HG03520 (cell line): ENCODE results near the gene CDS2.

Experiments
- ATAC-seq: cut with Tn5 transposase; IDR thresholded peaks from one replicate; pipeline ENCODE4 v1.9.1; 2021; ENCODE audit warnings: mild to moderate bottlenecking, moderate library complexity; ENCODE audit not compliant: unreplicated experiment

CDS2 gene

DNA sequence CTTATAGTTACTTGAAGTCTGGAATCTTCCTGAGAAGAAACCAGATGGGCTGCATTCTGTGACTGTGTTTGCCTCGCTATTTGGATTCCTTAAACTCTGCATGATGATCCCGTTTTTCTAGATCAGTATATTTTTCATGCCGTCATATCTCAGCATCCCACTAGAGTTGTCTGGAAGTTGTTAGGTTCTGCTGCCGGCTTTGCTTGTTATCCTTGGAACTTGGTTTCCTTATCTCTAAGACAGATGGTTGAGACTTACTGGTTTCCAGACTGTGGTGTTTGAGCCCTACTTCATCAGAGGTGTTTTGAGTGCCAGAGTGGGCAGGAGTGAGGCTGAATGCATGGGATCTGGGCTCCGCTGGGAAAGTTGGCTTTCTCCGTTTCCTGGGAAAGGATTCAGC is 50.3 kb downstream of the CDS2 start:
- ATAC-seq = no peak

DNA sequence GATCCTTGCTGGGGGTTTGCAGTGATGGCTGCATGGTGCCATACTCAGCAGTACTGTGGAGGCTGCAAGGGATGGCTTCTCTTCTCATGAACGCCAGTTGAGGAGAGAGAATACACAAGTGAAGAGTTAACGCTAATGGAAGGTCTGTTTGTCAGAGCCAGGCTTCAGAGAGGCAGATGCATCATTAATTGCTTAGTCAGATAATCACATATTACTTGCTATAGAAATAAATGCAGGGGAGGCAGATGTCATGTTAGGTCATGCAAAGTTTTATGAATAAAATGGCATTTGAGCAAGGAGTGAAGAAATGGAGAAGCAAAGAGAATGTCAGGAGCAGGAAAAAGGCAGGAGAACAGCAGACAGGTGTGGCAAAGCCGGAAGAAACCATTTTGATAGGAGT is 51.2 kb downstream of the CDS2 start:
- ATAC-seq = no peak

DNA sequence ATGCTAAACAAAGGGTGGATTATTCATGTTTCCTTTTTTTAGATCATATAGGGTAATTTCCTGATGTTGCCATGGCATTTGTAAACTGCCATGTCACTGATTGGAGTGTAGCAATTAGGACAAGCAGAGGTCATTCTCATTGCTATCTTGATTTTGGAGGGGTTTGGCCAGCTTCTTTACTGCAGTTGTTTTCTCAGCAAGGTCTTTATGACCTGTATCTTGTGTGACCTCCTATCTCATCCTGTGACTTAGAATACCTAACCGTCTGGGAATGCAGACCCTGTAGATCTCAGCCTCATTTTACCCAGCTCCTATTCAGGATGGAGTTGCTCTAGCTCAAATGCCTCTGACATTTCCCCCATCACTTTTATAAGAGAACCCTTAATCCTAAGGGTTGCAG is 53.6 kb downstream of the CDS2 start:
- no peak for ATAC-seq

DNA sequence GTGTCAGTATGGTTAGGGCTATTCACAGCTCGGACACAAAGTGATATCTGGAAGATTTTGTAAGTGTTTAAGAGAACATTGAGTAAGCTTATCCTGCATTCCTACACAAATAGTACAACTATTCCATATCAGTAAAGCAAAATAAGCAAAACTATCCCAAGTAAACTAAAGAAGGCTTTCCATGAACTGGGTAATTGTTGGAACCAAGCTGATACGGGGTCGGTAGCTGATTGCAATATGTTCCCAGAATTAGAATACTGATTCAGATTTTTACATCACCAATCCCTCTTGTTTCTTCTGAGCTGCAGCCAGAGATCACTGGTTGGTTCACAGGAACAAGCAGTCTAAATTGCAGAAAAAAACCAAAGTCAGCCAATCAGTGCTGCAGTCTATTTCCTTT is 54.1 kb downstream of the CDS2 start:
- ATAC-seq = no peak

DNA sequence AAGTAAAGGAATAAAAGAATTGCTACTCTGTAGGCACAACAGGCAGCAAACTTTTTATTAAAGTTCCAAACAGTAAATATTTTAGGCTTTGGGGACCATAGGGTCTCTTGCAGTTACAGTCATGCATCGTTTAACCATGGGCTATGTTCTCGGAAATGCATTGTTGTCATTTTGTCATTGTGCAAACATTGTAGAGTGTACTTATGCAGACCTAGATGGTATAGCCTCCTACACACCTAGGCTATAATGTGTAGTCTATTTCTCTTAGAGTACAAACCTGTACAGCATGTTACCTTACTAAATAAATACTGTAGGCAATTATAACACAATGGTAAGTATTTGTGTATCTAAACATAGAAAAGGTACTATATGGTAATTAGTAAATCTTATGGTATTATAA is 54.7 kb downstream of the CDS2 start:
- ATAC-seq = no peak

DNA sequence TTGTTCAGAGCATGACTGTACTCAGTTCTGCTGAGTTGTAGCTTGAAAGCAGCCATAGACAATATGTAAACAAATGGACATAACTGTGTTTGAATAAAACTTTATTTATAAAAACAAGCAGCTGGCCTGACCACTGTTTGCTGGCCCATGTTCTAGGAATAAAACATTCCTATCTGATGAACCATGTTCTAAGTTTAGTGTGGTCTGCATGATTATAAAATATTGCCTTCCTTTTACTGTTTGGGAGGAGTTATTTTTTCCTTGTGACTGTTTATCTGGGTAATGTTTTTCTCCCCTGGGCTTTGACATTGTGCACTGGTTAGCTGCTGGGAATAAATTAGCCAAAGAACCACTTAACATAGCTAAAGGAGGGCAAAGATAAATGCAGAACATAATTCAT is 55.1 kb downstream of the CDS2 start:
- no peak for ATAC-seq

DNA sequence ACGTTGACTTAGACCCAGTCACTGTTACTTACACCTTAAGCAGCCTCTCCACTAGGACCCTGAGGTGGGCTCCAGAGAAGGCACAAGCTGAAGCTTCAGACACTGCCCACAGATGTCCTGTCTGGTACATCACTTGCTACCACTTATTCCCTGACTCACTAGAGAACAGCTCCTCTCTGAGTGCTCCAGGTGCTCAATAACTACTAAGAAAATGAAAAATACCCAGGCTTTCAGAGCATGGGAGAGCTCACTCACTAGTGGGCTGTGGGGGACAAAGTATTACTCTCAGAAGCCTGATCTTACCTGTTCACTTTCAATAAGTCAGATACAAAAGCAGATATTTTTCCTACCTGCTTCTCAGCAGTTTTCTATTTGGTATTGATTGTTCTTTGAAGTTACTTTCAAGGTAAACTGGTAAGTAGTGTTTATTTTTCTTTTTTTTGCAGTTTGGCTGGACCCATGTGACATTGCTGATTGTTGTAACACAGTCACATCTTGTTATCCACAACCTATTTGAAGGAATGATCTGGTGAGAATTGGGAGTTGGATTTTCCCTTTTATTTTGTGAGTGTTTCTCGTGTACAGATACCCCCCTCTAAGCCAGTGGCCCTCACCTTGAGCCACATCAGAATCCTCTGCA is 55.9 kb downstream of the CDS2 start:
- no peak for ATAC-seq

DNA sequence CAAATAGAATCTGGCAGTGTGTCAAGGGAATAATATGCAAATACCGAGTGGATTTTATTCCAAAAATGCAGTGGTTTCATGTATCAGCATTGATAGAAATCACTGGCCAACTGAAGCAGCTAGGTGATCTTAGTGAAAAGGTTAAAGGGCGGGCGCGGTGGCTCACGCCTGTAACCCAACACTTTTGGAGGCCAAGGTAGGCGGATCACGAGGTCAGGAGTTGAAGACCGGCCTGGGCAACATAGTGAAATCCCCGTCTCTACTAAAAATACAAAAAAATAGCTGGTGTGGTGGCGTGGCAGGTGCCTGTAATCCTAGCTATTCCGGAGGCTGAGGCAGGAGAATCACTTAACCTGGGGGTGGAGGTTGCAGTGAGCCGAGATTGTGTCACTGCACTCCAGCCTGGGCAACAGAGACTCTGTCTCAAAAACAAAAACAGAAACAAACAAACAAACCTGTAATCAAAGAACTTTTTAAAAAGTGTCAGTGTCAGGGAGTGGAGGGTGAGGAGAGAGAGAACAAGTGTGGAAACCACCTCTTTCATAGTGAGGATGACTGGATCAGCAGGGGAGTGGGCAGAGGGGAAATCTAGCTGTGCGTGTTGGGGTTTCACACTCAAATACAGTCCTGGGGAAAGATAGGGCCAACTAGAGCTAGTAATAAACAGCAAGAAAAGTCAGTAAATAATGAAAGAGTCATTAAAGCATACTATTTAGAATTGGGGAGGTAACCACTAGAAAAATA is 57.1 kb downstream of the CDS2 start:
- ATAC-seq = no peak

DNA sequence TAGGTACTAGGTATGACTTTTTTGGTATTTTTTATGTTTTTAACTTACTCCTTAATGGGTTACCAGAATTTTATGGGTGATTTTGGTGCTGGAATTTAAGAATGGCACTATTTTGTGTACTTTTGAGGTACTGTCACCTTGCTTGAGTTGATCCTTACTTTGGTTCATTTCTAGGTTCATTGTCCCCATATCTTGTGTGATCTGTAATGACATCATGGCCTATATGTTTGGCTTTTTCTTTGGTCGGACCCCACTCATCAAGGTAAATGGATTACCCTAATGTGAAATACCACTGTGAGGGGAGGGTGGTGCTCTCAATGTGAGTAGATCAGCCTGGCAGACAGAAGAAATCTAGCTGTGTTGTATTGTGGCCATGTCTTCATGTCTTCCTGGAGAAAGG is 57.9 kb downstream of the CDS2 start:
- no peak for ATAC-seq

DNA sequence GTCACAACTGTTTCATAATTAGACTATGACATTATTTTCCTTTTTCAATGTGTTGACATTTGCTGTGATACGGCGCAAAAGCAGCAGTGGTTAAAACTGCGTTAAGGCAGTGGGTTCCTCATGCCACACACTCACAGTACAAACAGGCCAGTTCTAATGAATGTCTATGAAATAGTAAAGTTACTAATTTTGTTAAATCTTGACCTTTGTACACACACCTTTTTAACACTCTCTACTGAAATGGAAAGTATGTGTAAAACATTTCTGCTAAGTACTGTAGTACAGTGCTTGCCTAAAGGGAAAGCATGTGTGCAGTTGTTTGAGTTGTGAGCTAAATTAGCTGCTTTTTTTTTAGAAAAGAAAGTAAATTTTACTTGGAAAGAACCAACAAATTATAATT is 60.3 kb downstream of the CDS2 start:
- no peak for ATAC-seq

DNA sequence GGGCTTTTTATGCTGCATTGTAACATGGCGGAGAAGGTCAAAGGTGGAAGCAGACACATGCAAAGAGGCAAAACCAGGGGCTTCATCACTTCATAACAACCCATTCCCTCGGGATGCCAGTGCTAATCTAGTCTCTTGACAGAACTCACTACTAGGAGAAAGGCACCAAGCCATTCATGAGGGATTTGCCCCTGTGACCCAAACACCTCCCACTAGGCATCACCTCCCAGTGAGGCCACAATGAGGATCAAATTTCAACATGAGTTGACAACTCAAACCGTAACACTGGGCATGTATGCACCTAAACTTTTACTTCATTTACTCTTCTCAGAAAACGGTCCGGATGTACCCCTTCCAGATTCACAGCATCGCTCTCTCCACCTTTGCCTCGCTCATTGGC is 61.9 kb downstream of the CDS2 start:
- no peak for ATAC-seq

DNA sequence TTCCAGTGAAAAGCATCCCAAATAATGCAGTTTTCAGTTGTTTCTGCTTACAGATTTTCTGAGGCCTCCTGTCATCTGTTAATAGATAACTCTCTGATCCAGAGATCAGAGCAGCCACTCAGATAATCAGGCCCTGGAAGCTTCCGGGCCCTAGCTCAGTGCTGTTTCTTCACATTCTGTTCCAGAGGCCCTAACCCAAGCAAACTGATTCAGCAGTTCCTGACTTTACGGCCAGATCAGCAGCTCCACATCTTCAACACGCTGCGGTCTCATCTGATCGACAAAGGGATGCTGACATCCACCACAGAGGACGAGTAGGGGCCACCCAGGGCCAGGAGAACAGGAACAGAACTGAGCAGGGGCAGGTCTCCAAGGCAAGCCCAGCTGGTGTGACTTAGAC is 63.1 kb downstream of the CDS2 start:
- no peak for ATAC-seq

DNA sequence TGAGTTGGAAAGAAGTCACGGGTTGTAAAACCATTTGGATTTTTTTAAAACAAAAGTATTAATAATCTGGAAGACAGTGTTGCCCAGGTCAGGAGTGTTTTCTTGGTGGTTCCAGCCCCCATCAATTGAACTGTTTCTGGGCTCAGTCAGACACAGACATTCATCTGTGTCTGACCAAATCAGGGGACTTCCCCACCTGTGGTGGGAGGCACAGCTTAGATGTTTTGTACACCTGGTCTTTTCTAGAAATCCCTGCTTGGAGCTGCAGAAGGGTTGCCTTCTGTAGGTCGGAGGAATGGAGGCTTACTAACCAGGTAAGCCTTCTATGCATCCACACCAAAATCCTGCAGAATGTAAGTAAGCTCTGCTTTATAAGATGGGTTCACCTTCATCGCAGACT is 63.6 kb downstream of the CDS2 start:
- no peak for ATAC-seq

DNA sequence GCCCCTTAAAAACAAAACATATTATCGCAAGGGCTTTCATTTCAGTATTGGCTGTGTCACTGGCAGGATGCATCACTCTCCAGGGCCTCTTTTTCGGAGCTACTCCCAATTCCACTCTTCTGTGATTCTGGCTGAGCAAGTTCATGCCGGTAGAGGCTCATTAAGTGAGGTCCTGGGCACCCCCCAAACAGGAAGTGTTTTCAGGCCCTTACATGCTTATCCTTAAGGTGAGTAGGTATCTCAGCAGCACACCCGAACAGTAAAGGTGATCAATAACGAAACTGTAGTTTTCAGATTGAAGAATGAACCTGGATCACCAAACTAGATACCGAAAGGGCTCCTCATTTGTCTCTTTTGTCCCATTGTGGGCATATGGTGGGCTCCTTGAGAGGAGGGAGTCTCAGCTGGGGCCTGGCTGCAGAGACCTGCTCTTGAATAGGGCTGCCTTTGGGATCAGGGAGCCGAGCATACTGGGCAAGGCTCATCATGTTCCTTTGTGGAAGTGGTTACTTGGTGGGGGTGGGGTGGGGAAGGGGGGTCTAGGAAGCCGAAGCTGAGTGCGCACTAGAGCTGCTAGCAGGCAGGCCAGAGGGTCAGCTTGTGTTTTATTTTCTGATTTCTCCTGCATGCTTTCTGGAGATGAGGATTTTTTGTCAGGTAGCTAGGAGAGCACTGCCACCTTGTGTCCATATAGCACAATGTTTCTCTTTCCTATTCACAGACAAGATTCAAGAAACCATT is 65.2 kb downstream of the CDS2 start:
- no peak for ATAC-seq

DNA sequence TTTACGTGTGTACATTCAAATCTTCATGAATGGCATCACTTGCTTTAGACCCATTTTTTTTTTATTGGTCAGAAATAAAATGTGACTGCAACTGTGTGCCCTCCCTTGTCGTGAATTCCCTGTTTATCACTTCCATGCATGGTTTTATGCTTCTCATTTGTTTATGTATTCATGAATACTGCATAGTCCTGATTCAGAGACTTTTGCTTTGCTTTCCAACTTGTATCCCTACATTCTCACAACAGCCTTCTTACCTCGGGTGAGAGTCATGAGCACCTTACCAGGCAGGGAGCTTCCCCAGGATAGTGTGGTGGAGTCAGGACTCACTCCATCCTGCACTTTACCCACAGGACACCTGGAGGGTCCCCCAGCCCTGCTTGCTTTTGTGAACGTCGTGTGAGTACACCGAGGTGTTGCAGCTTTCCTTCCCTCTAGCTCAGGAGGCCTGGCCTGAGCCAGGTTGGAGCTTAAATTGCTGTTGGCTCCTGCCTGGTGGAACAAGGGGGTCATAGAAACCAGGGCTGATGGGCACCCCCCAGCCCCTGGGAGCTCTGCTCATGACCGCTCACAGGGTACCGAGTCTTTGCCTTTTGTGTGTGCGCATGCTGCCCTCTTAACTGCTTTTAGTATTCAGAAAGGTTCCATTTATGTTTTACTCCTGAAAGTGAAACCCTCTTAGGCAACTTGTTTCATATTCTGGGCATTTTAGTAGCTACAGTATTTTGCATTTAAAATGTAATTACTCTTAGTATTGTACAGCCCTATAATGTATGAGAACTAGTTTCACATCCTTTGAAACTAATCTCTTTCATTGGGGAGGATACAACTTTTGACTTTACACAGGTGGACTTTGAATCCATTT is 66.0 kb downstream of the CDS2 start:
- no peak for ATAC-seq

DNA sequence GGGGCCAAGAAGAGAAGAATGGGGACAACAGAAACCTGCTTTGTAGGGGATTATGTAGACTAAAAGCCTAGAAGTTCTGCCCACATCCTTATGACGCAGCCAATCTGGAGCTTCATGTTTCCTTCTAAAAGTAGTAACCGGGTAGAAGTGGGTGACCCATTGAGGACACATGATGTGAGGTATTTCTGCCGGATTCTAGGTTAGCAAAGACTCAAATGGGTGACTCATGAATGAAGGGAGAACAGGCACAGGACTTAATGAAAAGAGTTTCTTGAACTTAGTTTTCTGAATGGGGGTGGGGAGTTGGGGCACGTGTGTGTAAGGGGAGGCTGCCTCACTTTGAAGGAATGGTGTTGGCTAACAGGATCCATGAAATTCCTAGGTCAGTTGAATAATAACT is 68.8 kb downstream of the CDS2 start:
- no peak for ATAC-seq

DNA sequence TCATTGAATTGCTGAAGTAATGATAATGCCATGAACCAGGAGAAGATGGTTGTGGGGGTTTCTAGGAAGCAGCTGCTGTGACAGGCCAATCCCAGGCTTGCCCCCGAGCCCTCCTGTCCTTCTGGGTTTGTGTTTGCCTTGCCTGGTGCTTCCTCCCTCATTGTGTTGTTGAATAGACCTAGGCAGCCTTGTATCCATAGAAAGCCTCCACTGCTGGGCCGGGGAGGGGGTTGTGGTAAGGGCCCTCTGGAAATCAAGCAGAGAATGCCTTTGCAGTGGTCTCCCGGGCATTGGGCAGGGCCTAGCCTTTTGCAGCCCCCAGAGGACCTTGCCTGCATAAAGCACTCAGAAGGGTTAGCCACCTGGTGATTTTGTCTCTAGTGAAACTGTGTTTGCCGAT is 69.3 kb downstream of the CDS2 start:
- no peak for ATAC-seq

DNA sequence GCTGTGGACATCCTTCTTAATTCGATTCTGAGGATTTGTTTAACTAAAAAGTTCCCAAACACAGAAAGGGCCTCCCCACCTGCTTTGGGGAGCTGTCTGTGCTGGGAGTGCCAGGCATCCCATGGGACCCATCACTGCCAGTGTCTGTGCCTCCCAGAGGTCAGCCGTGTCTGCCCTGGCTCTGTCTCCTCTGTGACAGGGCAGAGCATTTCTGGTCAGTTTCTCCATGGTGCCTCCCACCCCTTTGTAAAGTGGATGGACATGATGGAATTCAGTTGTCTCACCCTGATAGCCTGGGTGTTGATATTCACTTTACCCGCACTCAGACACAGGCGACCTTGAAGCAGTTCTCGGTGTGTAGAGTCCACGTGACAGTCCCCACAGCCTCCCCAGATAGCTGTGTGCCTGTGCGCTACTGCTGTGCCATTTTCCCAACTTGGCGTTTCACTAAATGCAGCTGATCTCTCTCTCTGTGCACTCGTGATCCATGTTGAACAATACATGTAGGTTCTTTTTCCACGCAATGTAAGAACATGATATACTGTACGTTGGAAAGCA is 70.5 kb downstream of the CDS2 start:
- ATAC-seq = no peak

DNA sequence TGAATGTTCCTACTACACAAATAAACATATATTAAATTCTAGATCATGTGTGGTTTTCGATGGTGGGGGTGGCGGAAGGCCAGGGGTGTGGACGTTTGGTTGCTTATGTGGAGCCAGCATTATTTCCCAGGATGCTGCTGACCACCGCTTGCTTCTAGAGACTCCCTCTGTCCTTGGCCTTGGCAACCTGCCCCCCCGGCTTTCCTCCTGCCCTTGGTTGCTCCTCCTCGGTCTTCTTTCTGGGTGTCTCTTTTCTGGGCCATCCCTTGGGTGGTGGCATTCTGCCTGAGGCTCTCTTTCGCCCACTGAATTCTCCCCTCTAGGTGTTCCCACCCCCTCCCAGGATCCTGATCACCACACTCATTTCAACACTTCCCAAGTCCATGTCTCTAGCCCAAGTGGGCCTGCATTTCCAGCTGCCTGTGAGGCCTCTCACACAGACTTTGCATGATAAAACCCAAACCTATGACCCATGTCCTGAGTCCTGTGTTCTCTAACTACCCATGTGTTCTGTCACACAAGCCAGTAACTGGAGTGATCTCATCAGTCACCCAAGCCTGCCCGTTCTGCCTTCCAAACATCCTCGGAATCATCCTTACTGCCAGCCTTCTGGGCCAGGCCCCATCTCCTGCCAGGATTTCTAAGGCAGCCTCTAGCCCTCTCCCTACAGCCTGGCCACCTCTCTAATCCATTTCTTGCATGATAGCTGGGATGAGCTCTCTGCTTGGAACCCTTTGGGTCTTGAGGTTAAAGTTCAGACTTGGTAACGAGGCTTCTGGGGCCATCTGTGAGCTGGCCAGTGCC is 71.2 kb downstream of the CDS2 start:
- ATAC-seq = no peak

DNA sequence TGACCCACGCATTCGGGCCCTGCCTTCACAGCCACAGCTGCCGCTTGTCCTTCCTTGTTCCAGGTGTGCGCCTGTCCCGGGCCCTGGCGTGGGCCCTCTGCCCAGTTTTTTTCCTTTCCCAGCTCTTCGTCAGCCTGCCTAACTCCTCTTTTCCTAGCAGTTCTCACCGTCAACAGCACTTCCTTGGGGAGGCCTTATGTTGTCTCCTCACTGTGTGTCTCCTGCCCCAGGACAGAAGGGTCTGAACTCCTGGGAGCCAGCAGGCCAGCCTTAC is 71.8 kb downstream of the CDS2 start:
- no peak for ATAC-seq
